Measurements from ENCODE around the gene CLEC16A.

Gene CLEC16A

GRCh38 chr16:10967986-10968385, 23.6 kb downstream of the CLEC16A start:
- DNase-seq = no peak

GRCh38 chr16:10968498-10968897, 24.1 kb downstream of the CLEC16A start:
- no peak for DNase-seq

GRCh38 chr16:10969615-10970014, 25.3 kb downstream of the CLEC16A start:
- DNase-seq = no peak

GRCh38 chr16:10970065-10970464, 25.7 kb downstream of the CLEC16A start:
- no peak for DNase-seq

GRCh38 chr16:10971560-10971961, 27.2 kb downstream of the CLEC16A start:
- peak; percentile 69 for DNase-seq

- DNase-seq = no peak
These were observed 27.9 kb downstream of the CLEC16A start for GRCh38 chr16:10972108-10972818.

GRCh38 chr16:10972819-10973464, 28.6 kb downstream of the CLEC16A start:
- DNase-seq = no peak

GRCh38 chr16:10976634-10977033, 32.3 kb downstream of the CLEC16A start:
- DNase-seq = no peak

- DNase-seq = no peak
These were observed 33.8 kb downstream of the CLEC16A start for GRCh38 chr16:10978124-10978523.

- DNase-seq = no peak
These were observed 34.6 kb downstream of the CLEC16A start for GRCh38 chr16:10978871-10979446.

- peak; percentile 85 for DNase-seq
These were observed 35.6 kb downstream of the CLEC16A start for GRCh38 chr16:10979717-10980601.

- peak; percentile 42 for DNase-seq
These were observed 36.4 kb downstream of the CLEC16A start for GRCh38 chr16:10980813-10981212.

GRCh38 chr16:10981697-10982216, 37.4 kb downstream of the CLEC16A start:
- DNase-seq = peak; percentile 43

GRCh38 chr16:10982465-10983150, 38.2 kb downstream of the CLEC16A start:
- peak; percentile 79 for DNase-seq

GRCh38 chr16:10983159-10983558, 38.8 kb downstream of the CLEC16A start:
- no peak for DNase-seq

GRCh38 chr16:10984509-10984908, 40.1 kb downstream of the CLEC16A start:
- DNase-seq = no peak

- DNase-seq = no peak
These were observed 43.2 kb downstream of the CLEC16A start for GRCh38 chr16:10987361-10988163.

- no peak for DNase-seq
These were observed 43.9 kb downstream of the CLEC16A start for GRCh38 chr16:10988164-10988803.

- no peak for DNase-seq
These were observed 44.5 kb downstream of the CLEC16A start for GRCh38 chr16:10988879-10989278.

GRCh38 chr16:10989559-10989958, 45.2 kb downstream of the CLEC16A start:
- DNase-seq = no peak

- DNase-seq = no peak
These were observed 46.0 kb downstream of the CLEC16A start for GRCh38 chr16:10990378-10990777.

All from right hindlimb (tissue), 1 donor.